Activated naive CD8-positive, alpha-beta T cell treated with anti-CD3 and anti-CD28 coated beads for 36 hours (primary cell): ENCODE results near the gene TDRD7. TPM values are rescaled to one million over a fixed set of nuclear protein-coding genes. Genes with fewer than 3 reads are reported as not detected.

Experiments
- DNase-seq: peaks from one replicate; pipeline ENCODE4 v3.0.0; 2021
- H3K27ac Mint-ChIP-seq: one replicate; pipeline ENCODE4 v1.8.0; 2022; ENCODE audit warnings: mild to moderate bottlenecking, moderate library complexity, mixed read lengths
- H3K27me3 Mint-ChIP-seq: one replicate; pipeline ENCODE4 v1.8.0; 2022; ENCODE audit warnings: mild to moderate bottlenecking, mixed read lengths
- H3K36me3 Mint-ChIP-seq: one replicate; pipeline ENCODE4 v1.8.0; 2021; ENCODE audit warnings: mild to moderate bottlenecking, mixed read lengths
- H3K4me1 Mint-ChIP-seq: one replicate; pipeline ENCODE4 v1.8.0; 2021; ENCODE audit warnings: mixed read lengths
- H3K4me3 Mint-ChIP-seq: one replicate; pipeline ENCODE4 v1.8.0; 2022; ENCODE audit warnings: mild to moderate bottlenecking, moderate library complexity, mixed read lengths
- H3K9me3 Mint-ChIP-seq: one replicate; pipeline ENCODE4 v1.8.0; 2022; ENCODE audit warnings: mixed read lengths
- total RNA-seq, 2 experiments: library from RNA; stranded (reverse); gene quantifications; one replicate each; pipeline ENCODE4 v1.2.3, GENCODE V29; 2021

The TDRD7 gene
- total RNA-seq, 2 experiments from 2014 or later, result 4.1 to 4.5 TPM

GRCh38 chr9:97510797-97511654, 99.1 kb downstream of the TDRD7 start:
- Mint-ChIP-seq H3K27ac (no peak overlapping the region), H3K4me3 (no peak overlapping the region), H3K9me3 (no peaks in the 10 kb centered on the region), H3K36me3 (no peaks in the 10 kb centered on the region), H3K27me3 (peaks cover 1% of the 10 kb centered on the region), H3K4me1 (peaks cover 6% of the 10 kb centered on the region)
- DNase-seq, result no peak

GRCh38 chr9:97511655-97512427, 99.9 kb downstream of the TDRD7 start:
- Mint-ChIP-seq H3K27me3 (peaks cover 9% of the 10 kb centered on the region), H3K4me3 (no peak overlapping the region), H3K4me1 (peaks cover 6% of the 10 kb centered on the region), H3K36me3 (no peaks in the 10 kb centered on the region), H3K27ac (no peak overlapping the region), H3K9me3 (no peaks in the 10 kb centered on the region)
- DNase-seq, result no peak

- H3K4me3 Mint-ChIP-seq, result no peak overlapping the region
- H3K36me3 Mint-ChIP-seq, result no peaks in the 10 kb centered on the region
- peaks cover 22% of the 10 kb centered on the region for H3K27me3 Mint-ChIP-seq
- H3K9me3 Mint-ChIP-seq, result no peaks in the 10 kb centered on the region
- no peak overlapping the region for H3K27ac Mint-ChIP-seq
- peaks cover 6% of the 10 kb centered on the region for H3K4me1 Mint-ChIP-seq
- DNase-seq, result no peak
These were observed 101.2 kb downstream of the TDRD7 start for GRCh38 chr9:97512966-97513560.

GRCh38 chr9:97514531-97514930, 102.6 kb downstream of the TDRD7 start:
- no peak for DNase-seq
- peaks cover 36% of the 10 kb centered on the region for H3K27me3 Mint-ChIP-seq
- H3K36me3 Mint-ChIP-seq, result no peaks in the 10 kb centered on the region
- no peak overlapping the region for H3K4me3 Mint-ChIP-seq
- H3K4me1 Mint-ChIP-seq, result peaks cover 9% of the 10 kb centered on the region
- H3K9me3 Mint-ChIP-seq, result no peaks in the 10 kb centered on the region
- no peak overlapping the region for H3K27ac Mint-ChIP-seq

GRCh38 chr9:97515662-97516061, 103.8 kb downstream of the TDRD7 start:
- Mint-ChIP-seq H3K4me1 (peaks cover 8% of the 10 kb centered on the region), H3K27me3 (peaks cover 41% of the 10 kb centered on the region), H3K4me3 (no peak overlapping the region), H3K36me3 (no peaks in the 10 kb centered on the region), H3K27ac (no peak overlapping the region), H3K9me3 (no peaks in the 10 kb centered on the region)
- no peak for DNase-seq

- DNase-seq, result no peak
- H3K27me3 Mint-ChIP-seq, result peaks cover 41% of the 10 kb centered on the region
- H3K4me1 Mint-ChIP-seq, result peaks cover 4% of the 10 kb centered on the region
- no peak overlapping the region for H3K4me3 Mint-ChIP-seq
- H3K27ac Mint-ChIP-seq, result no peak overlapping the region
- no peaks in the 10 kb centered on the region for H3K9me3 Mint-ChIP-seq
- H3K36me3 Mint-ChIP-seq, result no peaks in the 10 kb centered on the region
These were observed 104.2 kb downstream of the TDRD7 start for GRCh38 chr9:97516111-97516510.

- Mint-ChIP-seq H3K27ac (no peak overlapping the region), H3K4me1 (peaks cover 3% of the 10 kb centered on the region), H3K4me3 (no peak overlapping the region), H3K9me3 (no peaks in the 10 kb centered on the region), H3K36me3 (no peaks in the 10 kb centered on the region), H3K27me3 (peaks cover 41% of the 10 kb centered on the region)
- DNase-seq, result no peak
These were observed 105.6 kb downstream of the TDRD7 start for GRCh38 chr9:97517331-97518089.

- H3K4me3 Mint-ChIP-seq, result no peak overlapping the region
These were observed 106.4 kb downstream of the TDRD7 start for GRCh38 chr9:97518166-97518908.

GRCh38 chr9:97518909-97519307, 107.0 kb downstream of the TDRD7 start:
- Mint-ChIP-seq H3K27me3 (peaks cover 41% of the 10 kb centered on the region), H3K36me3 (no peaks in the 10 kb centered on the region), H3K9me3 (no peaks in the 10 kb centered on the region), H3K4me1 (peaks cover 3% of the 10 kb centered on the region), H3K27ac (no peak overlapping the region), H3K4me3 (no peak overlapping the region)
- DNase-seq, result no peak

More at GRCh38 chr9:97518166-97518908, 106.4 kb downstream of the TDRD7 start:
- Mint-ChIP-seq H3K36me3 (no peaks in the 10 kb centered on the region), H3K4me1 (peaks cover 3% of the 10 kb centered on the region), H3K27ac (no peak overlapping the region), H3K27me3 (peaks cover 41% of the 10 kb centered on the region), H3K9me3 (no peaks in the 10 kb centered on the region)
- DNase-seq, result no peak

- no peak for DNase-seq
- Mint-ChIP-seq H3K27me3 (peaks cover 41% of the 10 kb centered on the region), H3K36me3 (no peaks in the 10 kb centered on the region), H3K9me3 (no peaks in the 10 kb centered on the region), H3K4me1 (peaks cover 3% of the 10 kb centered on the region), H3K4me3 (no peak overlapping the region), H3K27ac (no peak overlapping the region)
These were observed 107.6 kb downstream of the TDRD7 start for GRCh38 chr9:97519441-97519970.

- H3K9me3 Mint-ChIP-seq, result no peaks in the 10 kb centered on the region
- no peak overlapping the region for H3K4me3 Mint-ChIP-seq
- no peaks in the 10 kb centered on the region for H3K36me3 Mint-ChIP-seq
- no peak overlapping the region for H3K27ac Mint-ChIP-seq
- DNase-seq, result no peak
- peaks cover 33% of the 10 kb centered on the region for H3K27me3 Mint-ChIP-seq
- peaks cover 3% of the 10 kb centered on the region for H3K4me1 Mint-ChIP-seq
These were observed 109.9 kb downstream of the TDRD7 start for GRCh38 chr9:97521576-97522333.

- DNase-seq, result no peak
- no peak overlapping the region for H3K27ac Mint-ChIP-seq
- no peaks in the 10 kb centered on the region for H3K36me3 Mint-ChIP-seq
- no peaks in the 10 kb centered on the region for H3K9me3 Mint-ChIP-seq
- peaks cover 6% of the 10 kb centered on the region for H3K27me3 Mint-ChIP-seq
- H3K4me3 Mint-ChIP-seq, result no peak overlapping the region
- H3K4me1 Mint-ChIP-seq, result peaks cover under 1% of the 10 kb centered on the region
These were observed 112.5 kb downstream of the TDRD7 start for GRCh38 chr9:97524424-97524823.

- Mint-ChIP-seq H3K4me1 (peaks cover 2% of the 10 kb centered on the region), H3K27me3 (no peaks in the 10 kb centered on the region), H3K27ac (no peak overlapping the region), H3K9me3 (no peaks in the 10 kb centered on the region), H3K36me3 (no peaks in the 10 kb centered on the region), H3K4me3 (no peak overlapping the region)
- no peak for DNase-seq
These were observed 113.6 kb downstream of the TDRD7 start for GRCh38 chr9:97525451-97525850.
